Measurements from ENCODE around the gene ADM5.

Gene ADM5

GRCh38 chr19:49680421-49681351 lies 8.7 kb upstream of the ADM5 start:
- peak; percentile 85 for DNase-seq

GRCh38 chr19:49681830-49682229 lies 7.6 kb upstream of the ADM5 start:
- no peak for DNase-seq

- DNase-seq, result no peak
Measured at GRCh38 chr19:49682274-49682673, 7.1 kb upstream of the ADM5 start.

- no peak for DNase-seq
Measured at GRCh38 chr19:49683814-49684250, 5.6 kb upstream of the ADM5 start.

GRCh38 chr19:49684251-49684982 lies 5.0 kb upstream of the ADM5 start:
- no peak for DNase-seq

- DNase-seq, result no peak
Measured at GRCh38 chr19:49684983-49685553, 4.3 kb upstream of the ADM5 start.

GRCh38 chr19:49685845-49686332 lies 3.5 kb upstream of the ADM5 start:
- no peak for DNase-seq

GRCh38 chr19:49686503-49687088 lies 2.8 kb upstream of the ADM5 start:
- no peak for DNase-seq

GRCh38 chr19:49687150-49687549 lies 2.2 kb upstream of the ADM5 start:
- DNase-seq, result no peak

GRCh38 chr19:49687566-49688316 lies 1.7 kb upstream of the ADM5 start:
- DNase-seq, result no peak

GRCh38 chr19:49688531-49689132 lies 762 bp upstream of the ADM5 start:
- DNase-seq, result no peak

GRCh38 chr19:49690079-49690655 lies 773 bp downstream of the ADM5 start:
- DNase-seq, result no peak

- DNase-seq, result peak; percentile 34
Measured at GRCh38 chr19:49690656-49691242, 1.4 kb downstream of the ADM5 start, which contains the start of gene CPT1C. TSS of gene CPT1C (plus strand) at chr19:49691116. CDS start at chr19:49692253, 1,137 bp downstream.

GRCh38 chr19:49691243-49692146 lies 2.1 kb downstream of the ADM5 start:
- no peak for DNase-seq

GRCh38 chr19:49692147-49692506 lies 2.7 kb downstream of the ADM5 start:
- no peak for DNase-seq

GRCh38 chr19:49696115-49696514 lies 6.7 kb downstream of the ADM5 start:
- no peak for DNase-seq

- DNase-seq, result no peak
Measured at GRCh38 chr19:49696865-49697264, 7.5 kb downstream of the ADM5 start.

GRCh38 chr19:49699364-49699763 lies 10.0 kb downstream of the ADM5 start:
- DNase-seq, result no peak

- no peak for DNase-seq
Measured at GRCh38 chr19:49700563-49700962, 11.2 kb downstream of the ADM5 start.

GRCh38 chr19:49701271-49701786 lies 11.9 kb downstream of the ADM5 start:
- DNase-seq, result no peak

Measured in central memory CD4-positive, alpha-beta T cell (primary cell).